ENCODE results near the gene TNNI2. TPM values are rescaled to one million over a fixed set of nuclear protein-coding genes. Genes with fewer than 3 reads are reported as not detected.

Gene TNNI2
- total RNA-seq, 1 experiment from 2014 or later = not detected

DNA sequence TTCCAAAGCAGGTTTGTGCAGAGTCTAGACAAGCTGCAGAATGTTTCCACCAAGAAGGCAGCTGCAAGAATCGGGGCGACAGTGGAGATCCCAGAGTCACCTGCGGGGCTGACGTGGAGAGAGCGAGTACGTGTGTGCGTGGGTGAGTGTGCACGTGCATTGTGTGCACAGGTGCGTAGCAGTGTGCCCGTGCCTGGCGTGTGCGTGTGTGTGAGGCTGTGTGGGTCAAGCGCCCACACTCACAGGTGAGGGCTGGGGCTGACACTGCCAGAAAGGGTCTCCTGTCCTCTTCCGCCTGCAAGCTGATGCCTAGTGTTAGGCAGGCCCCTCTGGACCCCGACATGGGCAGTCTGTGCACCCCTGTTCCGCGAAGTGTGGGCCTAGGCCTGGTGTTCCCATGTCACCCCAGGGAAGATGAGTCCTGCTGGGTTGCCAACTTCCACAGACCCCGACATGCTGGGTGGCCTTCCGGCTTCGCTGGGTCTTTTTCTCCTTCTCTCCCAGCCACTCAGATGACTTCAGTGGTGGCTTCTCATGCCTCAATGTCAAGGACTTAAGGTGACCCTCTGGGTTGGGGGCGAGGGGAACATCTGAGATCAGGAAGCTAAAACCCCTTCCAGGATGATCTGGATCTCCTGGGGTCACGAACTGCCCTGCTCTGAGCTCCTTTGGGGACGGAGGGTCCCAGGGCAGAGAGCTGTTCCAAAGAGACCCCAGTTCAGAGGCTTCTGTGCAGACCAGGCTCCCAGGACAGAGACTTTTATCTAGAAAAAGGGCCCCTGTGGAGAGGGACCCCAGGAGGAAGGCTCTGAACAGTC, 14.4 kb upstream of the TNNI2 start:
- Histone ChIP-seq H2BK15ac (ENCODE audit: low read depth, low read length) (no peak overlapping the region), H2AK5ac (ENCODE audit: insufficient read length, low read length) (no peak overlapping the region), H3K4me1 (ENCODE audit: insufficient read depth, low read length) (no peaks in the 10 kb centered on the region), H3K4me2 (ENCODE audit: insufficient read depth, insufficient read length, low read length) (no peak overlapping the region), H4K20me1 (ENCODE audit: control insufficient read depth, insufficient read depth, insufficient read length) (no peaks in the 10 kb centered on the region), H3K79me1 (ENCODE audit: insufficient read depth, low read depth, low read length, poor library complexity, severe bottlenecking) (no peaks in the 10 kb centered on the region), H3K23ac (ENCODE audit: insufficient read length, low read depth, low read length) (no peak overlapping the region), H3T11ph (ENCODE audit: low read length) (no peak overlapping the region), H4K91ac (ENCODE audit: insufficient read length, low read depth, low read length) (no peak overlapping the region), H4K5ac (ENCODE audit: insufficient read length, low read depth, low read length) (no peak overlapping the region), H3K27ac (ENCODE audit: insufficient read length, low read depth, low read length) (no peak overlapping the region), H4K8ac (replicated peaks; ENCODE audit: insufficient read length, low read depth, low read length) (no peak overlapping the region), H3K56ac (ENCODE audit: insufficient read length, low read depth, low read length) (no peak overlapping the region), H3K14ac (ENCODE audit: insufficient read depth, low read length) (no peak overlapping the region), H2BK20ac (ENCODE audit: low read depth, low read length, poor library complexity, severe bottlenecking) (no peak overlapping the region), H3K18ac (ENCODE audit: insufficient read length, low read depth, low read length) (no peak overlapping the region), H3K27me3 (ENCODE audit: insufficient read depth, low read length) (no peaks in the 10 kb centered on the region), H3K23me2 (ENCODE audit: insufficient read length, low read depth, low read length, poor library complexity, severe bottlenecking) (no peaks in the 10 kb centered on the region), H2BK120ac (ENCODE audit: low read depth, low read length, poor library complexity, severe bottlenecking) (no peak overlapping the region), H2BK12ac (ENCODE audit: insufficient read length, low read depth, low read length) (no peak overlapping the region), H2BK5ac (ENCODE audit: insufficient read length, low read length) (no peak overlapping the region), H3K9me3 (ENCODE audit: control insufficient read depth, low read depth, low read length) (no peaks in the 10 kb centered on the region), H3K4ac (ENCODE audit: low read depth, low read length) (no peak overlapping the region), H3K79me2 (ENCODE audit: insufficient read depth, low read length) (no peaks in the 10 kb centered on the region), H3K9ac (ENCODE audit: extremely low read depth, insufficient read length, low read length) (no peak overlapping the region), H2AFZ (ENCODE audit: low read length) (no peak overlapping the region)
- DNase-seq = peak; percentile 21
- Mint-ChIP-seq H3K27me3 (ENCODE audit: low read depth) (peaks cover 31% of the 10 kb centered on the region), H3K4me3 (no peak overlapping the region), H3K9me3 (peaks cover 0 to 6% of the 10 kb centered on the region in 2 experiments; a peak in 2 of 5 replicates), H3K36me3 (ENCODE audit: insufficient read depth in 1 of 3, low read depth in 3 of 3) (no peaks in the 10 kb centered on the region), H3K4me1 (no peaks in the 10 kb centered on the region), H3K27ac (peak overlapping the region in 1 of 3 experiments; percentile 40; a peak in 1 of 7 replicates)
- no CpG with 5 or more reads among the region's 23 CpGs for WGBS (ENCODE audit: extremely low coverage, insufficient read length, low lambda C conversion rate)
- TF ChIP-seq, protein P1, sequence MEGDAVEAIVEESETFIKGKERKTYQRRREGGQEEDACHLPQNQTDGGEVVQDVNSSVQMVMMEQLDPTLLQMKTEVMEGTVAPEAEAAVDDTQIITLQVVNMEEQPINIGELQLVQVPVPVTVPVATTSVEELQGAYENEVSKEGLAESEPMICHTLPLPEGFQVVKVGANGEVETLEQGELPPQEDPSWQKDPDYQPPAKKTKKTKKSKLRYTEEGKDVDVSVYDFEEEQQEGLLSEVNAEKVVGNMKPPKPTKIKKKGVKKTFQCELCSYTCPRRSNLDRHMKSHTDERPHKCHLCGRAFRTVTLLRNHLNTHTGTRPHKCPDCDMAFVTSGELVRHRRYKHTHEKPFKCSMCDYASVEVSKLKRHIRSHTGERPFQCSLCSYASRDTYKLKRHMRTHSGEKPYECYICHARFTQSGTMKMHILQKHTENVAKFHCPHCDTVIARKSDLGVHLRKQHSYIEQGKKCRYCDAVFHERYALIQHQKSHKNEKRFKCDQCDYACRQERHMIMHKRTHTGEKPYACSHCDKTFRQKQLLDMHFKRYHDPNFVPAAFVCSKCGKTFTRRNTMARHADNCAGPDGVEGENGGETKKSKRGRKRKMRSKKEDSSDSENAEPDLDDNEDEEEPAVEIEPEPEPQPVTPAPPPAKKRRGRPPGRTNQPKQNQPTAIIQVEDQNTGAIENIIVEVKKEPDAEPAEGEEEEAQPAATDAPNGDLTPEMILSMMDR (conservative IDR thresholded peaks at IDR 0.05) = no peak

Data from H9 (cell line).